OCI-LY7 (cell line): Measurements from ENCODE around the gene CHST8. TPM values are rescaled to one million over a fixed set of nuclear protein-coding genes. Genes with fewer than 3 reads are reported as not detected.

Experiments used
- BruUV-seq: library from RNA; stranded (reverse); fragments of 400-500 nt; replicated peaks from 2 replicates; lab custom pipeline; 2021; lab: Mats Ljungman, UMichigan
- CTCF ChIA-PET: fragments of 300-600 bp; sonication (Branson Sonifier 250); formaldehyde crosslinking; loops from one replicate; lab custom pipeline; 2022; ENCODE audit warnings: antibody characterized with exemption; ENCODE audit not compliant: unreplicated experiment; lab: Charles Lee
- POLR2A ChIA-PET: fragments of 300-600 bp; sonication (Branson Sonifier 250); formaldehyde crosslinking; loops from one replicate; lab custom pipeline; 2022; ENCODE audit warnings: antibody characterized with exemption; lab: Charles Lee
- DNase-seq: peaks from one replicate; pipeline ENCODE4 v3.0.0-alpha.2; 2015; ENCODE audit warnings: low spot score
- H2AFZ ChIP-seq: fragments of 200-600 bp; sonication (generic), shearing (Covaris generic); 2 replicates; pipeline ENCODE4 v1.6.1; 2014; ENCODE audit warnings: mild to moderate bottlenecking, antibody characterized with exemption, low read length, moderate library complexity
- H3K27ac ChIP-seq: fragments of 200-600 bp; sonication (generic); 2 replicates; pipeline ENCODE4 v1.5.1; 2014; ENCODE audit warnings: mixed run types, low read depth, mild to moderate bottlenecking, moderate library complexity, low read length, inconsistent platforms; ENCODE audit not compliant: poor library complexity, severe bottlenecking
- H3K36me3 ChIP-seq: fragments of 200-600 bp; sonication (generic); 2 replicates; pipeline ENCODE4 v1.6.1; 2014; ENCODE audit warnings: mild to moderate bottlenecking, antibody characterized with exemption, low read length, moderate library complexity, mixed read lengths; ENCODE audit not compliant: insufficient read depth
- H3K4me1 ChIP-seq: fragments of 200-600 bp; sonication (generic); 2 replicates; pipeline ENCODE4 v1.5.1; 2014; ENCODE audit warnings: mild to moderate bottlenecking, low read length; ENCODE audit not compliant: insufficient read depth, poor library complexity, severe bottlenecking
- H3K4me2 ChIP-seq: fragments of 200-600 bp; sonication (generic); 2 replicates; pipeline ENCODE4 v1.6.1; 2014; ENCODE audit warnings: mild to moderate bottlenecking, low read length
- H3K4me3 ChIP-seq: fragments of 200-600 bp; sonication (generic); 2 replicates; pipeline ENCODE4 v1.5.1; 2014; ENCODE audit warnings: mild to moderate bottlenecking, low read depth, low read length; ENCODE audit not compliant: poor library complexity, severe bottlenecking
- H3K79me2 ChIP-seq: fragments of 200-600 bp; sonication (generic); 2 replicates; pipeline ENCODE4 v1.6.1; 2016; ENCODE audit warnings: low read depth, mild to moderate bottlenecking, low read length, moderate library complexity, mixed read lengths; ENCODE audit not compliant: insufficient read depth
- H3K9me2 ChIP-seq: fragments of 200-600 bp; sonication (generic); 2 replicates; pipeline ENCODE4 v1.6.1; 2016; ENCODE audit warnings: mild to moderate bottlenecking, low read length, mixed read lengths; ENCODE audit not compliant: insufficient read depth
- H3K9me3 ChIP-seq: fragments of 200-600 bp; sonication (generic); 2 replicates; pipeline ENCODE4 v1.6.1; 2014; ENCODE audit warnings: mild to moderate bottlenecking, mixed run types, low read length, mixed read lengths
- H4K20me1 ChIP-seq: fragments of 200-600 bp; sonication (generic); 2 replicates; pipeline ENCODE4 v1.6.1; 2014; ENCODE audit warnings: mild to moderate bottlenecking, antibody characterized with exemption, low read length, moderate library complexity, mixed read lengths; ENCODE audit not compliant: insufficient read depth
- EZH2phosphoT487 ChIP-seq: fragments of 200-600 bp; sonication (generic); IDR thresholded peaks from 2 replicates; pipeline ENCODE4 v1.6.1; 2018; ENCODE audit warnings: low read depth, borderline replicate concordance, mild to moderate bottlenecking, mixed run types, antibody characterized with exemption, low read length, moderate library complexity, mixed read lengths
- intact Hi-C: fragments of 100-400 bp; cut with micrococcal nuclease; formaldehyde crosslinking; loops from one replicate; pipeline ENCODE4 v1.10.0; 2022; ENCODE audit not compliant: unreplicated experiment
- total RNA-seq, 2 experiments: library from RNA; depleted of rRNA in 1 of 2; stranded (reverse); fragments of >200 nt in 1 of 2; shearing (Covaris generic) in 1 of 2; gene quantifications; 2 replicates each; pipeline ENCODE4 v1.2.3, GENCODE V29; 2014 to 2022
- TF ChIP-seq, protein P1 (sequence below): fragments of 200-600 bp; sonication (generic); conservative IDR thresholded peaks from 2 replicates; pipeline ENCODE4 v1.5.1; 2014; ENCODE audit warnings: mild to moderate bottlenecking, antibody characterized with exemption, low read length, moderate library complexity, mixed read lengths

Gene CHST8
- total RNA-seq, 2 experiments from 2014 or later: not detected

DNA sequence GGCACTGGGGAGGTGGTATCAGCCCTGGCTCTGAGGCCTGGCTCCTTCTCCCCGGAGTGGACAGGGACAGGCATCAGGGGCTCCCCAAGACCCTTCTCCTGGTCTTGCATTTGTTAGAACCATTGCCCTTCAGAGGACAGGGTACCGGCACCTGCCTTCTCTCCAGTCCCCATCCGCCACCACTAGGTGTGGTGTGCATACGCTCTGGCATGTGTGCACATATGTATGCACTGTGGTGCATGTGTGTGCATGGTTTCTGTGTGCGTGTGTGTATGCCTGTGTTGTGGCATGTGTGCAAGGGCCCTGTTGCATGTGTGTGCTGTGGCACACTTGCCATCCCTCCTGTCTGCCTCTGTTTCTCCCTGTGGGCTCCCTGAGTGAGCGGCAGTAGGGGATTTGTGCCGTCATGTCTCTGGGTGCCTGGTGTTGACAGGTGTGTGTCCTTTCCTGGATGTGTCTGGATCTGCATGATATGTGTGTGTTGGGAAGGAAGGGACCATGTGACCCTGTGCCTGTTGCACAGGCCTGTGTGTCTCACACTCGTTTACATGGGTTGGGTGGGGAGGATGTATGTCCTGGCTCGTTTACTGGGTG lies 184.2 kb downstream of the CHST8 start:
- no peaks in the 10 kb centered on the region for H4K20me1 ChIP-seq
- no TSS peak for BruUV-seq
- H3K27ac ChIP-seq: no peak overlapping the region
- H3K4me3 ChIP-seq: no peak overlapping the region
- no peaks in the 10 kb centered on the region for H3K9me2 ChIP-seq
- ChIA-PET CTCF (no interaction called here), POLR2A (no interaction called here)
- no peaks in the 10 kb centered on the region for H3K4me1 ChIP-seq
- peaks cover 66% of the 10 kb centered on the region for H3K36me3 ChIP-seq
- no peaks in the 10 kb centered on the region for H3K79me2 ChIP-seq
- no peak overlapping the region for H3K4me2 ChIP-seq
- no peaks in the 10 kb centered on the region for H3K9me3 ChIP-seq
- no peak overlapping the region for H2AFZ ChIP-seq
- intact Hi-C loops: no loop called here
- TF ChIP-seq EZH2phosphoT487: no peak
- TF ChIP-seq, protein P1, sequence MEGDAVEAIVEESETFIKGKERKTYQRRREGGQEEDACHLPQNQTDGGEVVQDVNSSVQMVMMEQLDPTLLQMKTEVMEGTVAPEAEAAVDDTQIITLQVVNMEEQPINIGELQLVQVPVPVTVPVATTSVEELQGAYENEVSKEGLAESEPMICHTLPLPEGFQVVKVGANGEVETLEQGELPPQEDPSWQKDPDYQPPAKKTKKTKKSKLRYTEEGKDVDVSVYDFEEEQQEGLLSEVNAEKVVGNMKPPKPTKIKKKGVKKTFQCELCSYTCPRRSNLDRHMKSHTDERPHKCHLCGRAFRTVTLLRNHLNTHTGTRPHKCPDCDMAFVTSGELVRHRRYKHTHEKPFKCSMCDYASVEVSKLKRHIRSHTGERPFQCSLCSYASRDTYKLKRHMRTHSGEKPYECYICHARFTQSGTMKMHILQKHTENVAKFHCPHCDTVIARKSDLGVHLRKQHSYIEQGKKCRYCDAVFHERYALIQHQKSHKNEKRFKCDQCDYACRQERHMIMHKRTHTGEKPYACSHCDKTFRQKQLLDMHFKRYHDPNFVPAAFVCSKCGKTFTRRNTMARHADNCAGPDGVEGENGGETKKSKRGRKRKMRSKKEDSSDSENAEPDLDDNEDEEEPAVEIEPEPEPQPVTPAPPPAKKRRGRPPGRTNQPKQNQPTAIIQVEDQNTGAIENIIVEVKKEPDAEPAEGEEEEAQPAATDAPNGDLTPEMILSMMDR: no peak
- no peak for DNase-seq

DNA sequence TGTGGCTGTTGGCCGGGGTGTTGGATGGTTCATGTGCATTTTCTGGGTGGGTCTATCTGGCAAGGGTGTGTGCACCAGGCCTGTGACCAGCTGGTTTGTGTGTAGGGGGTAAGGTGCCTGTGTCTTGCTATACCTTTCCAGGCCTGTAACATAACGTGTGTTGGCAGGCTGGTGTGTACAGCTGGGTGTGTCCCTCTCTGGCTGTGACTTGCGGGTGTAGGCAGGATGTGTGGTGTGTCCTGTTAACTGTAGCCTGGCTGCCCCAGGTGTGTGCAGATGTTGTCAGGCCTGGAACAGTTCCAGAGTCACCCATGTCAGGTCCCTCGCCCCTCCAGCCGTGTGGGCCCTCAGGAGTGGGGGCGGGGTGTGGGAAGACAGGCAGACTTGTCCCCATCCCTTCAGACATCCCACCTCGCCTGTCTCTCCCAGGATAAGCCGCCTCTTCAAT lies 184.7 kb downstream of the CHST8 start:
- intact Hi-C loops: no loop called here
- Histone ChIP-seq H3K4me3 (no peak overlapping the region), H3K9me2 (no peaks in the 10 kb centered on the region), H4K20me1 (no peaks in the 10 kb centered on the region), H3K4me1 (no peaks in the 10 kb centered on the region), H3K9me3 (no peaks in the 10 kb centered on the region), H3K4me2 (no peak overlapping the region), H2AFZ (no peak overlapping the region), H3K27ac (no peak overlapping the region), H3K79me2 (no peaks in the 10 kb centered on the region), H3K36me3 (peaks cover 63% of the 10 kb centered on the region)
- no peak for DNase-seq
- ChIA-PET POLR2A (interaction anchor here (1.0 kb wide), 1 partner anchor 9 kb away, joined by 3 read pairs; no protein-coding TSS in a partner anchor), CTCF (no interaction called here)
- TF ChIP-seq, protein P1: no peak
- no peak for TF ChIP-seq EZH2phosphoT487
- no TSS peak for BruUV-seq

DNA sequence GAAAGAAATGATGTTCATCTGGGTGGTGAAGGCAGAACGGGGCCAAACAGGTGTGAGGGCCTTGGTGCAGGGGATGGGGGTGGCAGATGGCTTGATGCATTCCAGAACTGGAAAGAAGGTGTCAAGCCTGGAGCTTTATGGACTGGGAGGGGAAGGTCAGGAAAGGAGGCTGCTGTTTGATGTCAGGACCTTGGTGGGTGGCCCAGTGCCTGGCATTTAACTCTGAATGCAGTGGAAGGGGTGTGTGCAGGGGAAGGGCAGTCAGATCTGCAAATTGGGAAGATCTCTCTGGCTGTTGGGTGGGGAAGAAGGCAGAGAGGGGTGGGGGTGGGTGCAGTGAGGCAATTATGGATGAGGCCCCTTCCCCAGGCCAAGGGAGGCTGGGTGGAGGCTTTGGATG lies 186.6 kb downstream of the CHST8 start:
- Histone ChIP-seq H3K27ac (no peak overlapping the region), H3K4me3 (no peak overlapping the region), H3K4me1 (no peaks in the 10 kb centered on the region), H3K4me2 (no peak overlapping the region), H2AFZ (no peak overlapping the region), H3K9me3 (no peaks in the 10 kb centered on the region), H3K36me3 (peaks cover 59% of the 10 kb centered on the region), H3K79me2 (no peaks in the 10 kb centered on the region), H3K9me2 (no peaks in the 10 kb centered on the region), H4K20me1 (no peaks in the 10 kb centered on the region)
- BruUV-seq: no TSS peak
- no peak for DNase-seq
- intact Hi-C loops: no loop called here
- ChIA-PET CTCF (no interaction called here), POLR2A (no interaction called here)
- no peak for TF ChIP-seq EZH2phosphoT487
- TF ChIP-seq, protein P1: no peak
